ENCODE measurements around the gene P2RX3.

The P2RX3 gene

GRCh38 chr11:57306161-57306876 lies 31.8 kb upstream of the P2RX3 start:
- DNase-seq (ENCODE audit: low read depth), result no peak
- no peak for TF ChIP-seq CTCF (IDR thresholded peaks at IDR 0.05; ENCODE audit: insufficient read depth, low read depth, low read length, missing control alignments)
- no peak overlapping the region for H3K4me3 ChIP-seq (ENCODE audit: low read depth, low read length)

- no peak overlapping the region for H3K4me3 ChIP-seq (ENCODE audit: low read depth, low read length)
- DNase-seq (ENCODE audit: low read depth), result no peak
- no peak for TF ChIP-seq CTCF (IDR thresholded peaks at IDR 0.05; ENCODE audit: insufficient read depth, low read depth, low read length, missing control alignments)
These were observed 31.1 kb upstream of the P2RX3 start for GRCh38 chr11:57306940-57307565.

GRCh38 chr11:57307666-57308270 lies 30.4 kb upstream of the P2RX3 start:
- H3K4me3 ChIP-seq (ENCODE audit: low read depth, low read length), result no peak overlapping the region
- TF ChIP-seq CTCF (IDR thresholded peaks at IDR 0.05; ENCODE audit: insufficient read depth, low read depth, low read length, missing control alignments), result no peak
- no peak for DNase-seq (ENCODE audit: low read depth)

- TF ChIP-seq CTCF (IDR thresholded peaks at IDR 0.05; ENCODE audit: insufficient read depth, low read depth, low read length, missing control alignments), result no peak
- no peak for DNase-seq (ENCODE audit: low read depth)
- no peak overlapping the region for H3K4me3 ChIP-seq (ENCODE audit: low read depth, low read length)
These were observed 29.6 kb upstream of the P2RX3 start for GRCh38 chr11:57308426-57309060.

- H3K4me3 ChIP-seq (ENCODE audit: low read depth, low read length), result no peak overlapping the region
- no peak for DNase-seq (ENCODE audit: low read depth)
- no peak for TF ChIP-seq CTCF (IDR thresholded peaks at IDR 0.05; ENCODE audit: insufficient read depth, low read depth, low read length, missing control alignments)
These were observed 28.8 kb upstream of the P2RX3 start for GRCh38 chr11:57309106-57310059.

GRCh38 chr11:57310091-57310490 lies 28.1 kb upstream of the P2RX3 start:
- no peak overlapping the region for H3K4me3 ChIP-seq (ENCODE audit: low read depth, low read length)
- no peak for TF ChIP-seq CTCF (IDR thresholded peaks at IDR 0.05; ENCODE audit: insufficient read depth, low read depth, low read length, missing control alignments)
- DNase-seq (ENCODE audit: low read depth), result no peak

All from GM12865 (cell line).